ENCODE measurements around the gene PPP1R12C. TPM values are rescaled to one million over a fixed set of nuclear protein-coding genes. Genes with fewer than 3 reads are reported as not detected.

Gene PPP1R12C
- total and polyA plus RNA-seq, 10 of the 15 experiments (the other 5 are each of a cell fraction or from before 2014, with no cell fraction given), result 1.4 to 84.7 (median 20.5) TPM

DNA sequence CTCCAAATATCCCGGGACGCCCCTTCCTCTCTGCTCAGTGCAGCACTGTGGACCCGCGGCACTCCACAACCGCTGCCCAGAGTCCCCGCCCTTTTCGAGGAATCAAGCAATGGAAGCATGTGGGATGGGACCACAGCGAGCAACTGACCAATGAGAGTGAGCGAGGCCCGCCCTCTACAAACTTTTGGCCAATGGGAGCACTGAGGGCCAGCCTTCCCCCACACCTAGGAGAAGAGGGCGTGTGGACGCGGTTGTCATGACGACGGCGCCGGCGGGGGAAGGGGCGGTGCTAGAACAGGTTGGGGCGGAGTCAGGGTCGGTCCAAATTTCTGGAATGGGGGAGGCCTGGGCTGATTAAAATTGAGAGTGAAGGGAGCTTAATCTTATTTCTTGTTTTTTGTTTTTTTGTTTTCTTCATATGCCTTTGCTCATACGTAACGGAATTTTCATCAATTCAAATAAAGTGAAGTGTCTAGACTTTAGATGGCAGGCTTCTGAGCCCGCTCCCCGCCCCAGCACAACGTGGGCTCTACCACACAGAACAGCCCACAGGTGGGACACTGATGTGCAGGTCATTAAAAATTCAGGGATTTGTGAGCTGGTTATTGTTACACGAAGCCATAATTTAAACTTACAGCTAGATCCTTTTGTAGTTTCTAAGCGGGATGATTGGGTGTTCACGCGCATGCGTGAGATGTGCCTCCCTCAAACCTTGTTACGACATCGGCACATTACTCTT lies 49.3 kb upstream of the PPP1R12C start, which contains the start of gene DNAAF3 (continued):
- TF ChIP-seq, protein P1, sequence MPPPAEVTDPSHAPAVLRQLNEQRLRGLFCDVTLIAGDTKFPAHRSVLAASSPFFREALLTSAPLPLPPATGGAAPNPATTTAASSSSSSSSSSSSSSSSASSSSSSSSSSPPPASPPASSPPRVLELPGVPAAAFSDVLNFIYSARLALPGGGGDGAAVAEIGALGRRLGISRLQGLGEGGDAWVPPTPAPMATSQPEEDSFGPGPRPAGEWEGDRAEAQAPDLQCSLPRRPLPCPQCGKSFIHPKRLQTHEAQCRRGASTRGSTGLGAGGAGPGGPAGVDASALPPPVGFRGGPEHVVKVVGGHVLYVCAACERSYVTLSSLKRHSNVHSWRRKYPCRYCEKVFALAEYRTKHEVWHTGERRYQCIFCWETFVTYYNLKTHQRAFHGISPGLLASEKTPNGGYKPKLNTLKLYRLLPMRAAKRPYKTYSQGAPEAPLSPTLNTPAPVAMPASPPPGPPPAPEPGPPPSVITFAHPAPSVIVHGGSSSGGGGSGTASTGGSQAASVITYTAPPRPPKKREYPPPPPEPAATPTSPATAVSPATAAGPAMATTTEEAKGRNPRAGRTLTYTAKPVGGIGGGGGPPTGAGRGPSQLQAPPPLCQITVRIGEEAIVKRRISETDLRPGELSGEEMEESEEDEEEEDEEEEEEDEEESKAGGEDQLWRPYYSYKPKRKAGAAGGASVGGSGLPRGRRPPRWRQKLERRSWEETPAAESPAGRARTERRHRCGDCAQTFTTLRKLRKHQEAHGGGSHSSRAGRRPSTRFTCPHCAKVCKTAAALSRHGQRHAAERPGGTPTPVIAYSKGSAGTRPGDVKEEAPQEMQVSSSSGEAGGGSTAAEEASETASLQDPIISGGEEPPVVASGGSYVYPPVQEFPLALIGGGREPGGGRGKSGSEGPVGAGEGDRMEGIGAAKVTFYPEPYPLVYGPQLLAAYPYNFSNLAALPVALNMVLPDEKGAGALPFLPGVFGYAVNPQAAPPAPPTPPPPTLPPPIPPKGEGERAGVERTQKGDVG (CRISPR knock-in tag; IDR thresholded peaks at IDR 0.05), result no peak
- TF ChIP-seq, protein P2, sequence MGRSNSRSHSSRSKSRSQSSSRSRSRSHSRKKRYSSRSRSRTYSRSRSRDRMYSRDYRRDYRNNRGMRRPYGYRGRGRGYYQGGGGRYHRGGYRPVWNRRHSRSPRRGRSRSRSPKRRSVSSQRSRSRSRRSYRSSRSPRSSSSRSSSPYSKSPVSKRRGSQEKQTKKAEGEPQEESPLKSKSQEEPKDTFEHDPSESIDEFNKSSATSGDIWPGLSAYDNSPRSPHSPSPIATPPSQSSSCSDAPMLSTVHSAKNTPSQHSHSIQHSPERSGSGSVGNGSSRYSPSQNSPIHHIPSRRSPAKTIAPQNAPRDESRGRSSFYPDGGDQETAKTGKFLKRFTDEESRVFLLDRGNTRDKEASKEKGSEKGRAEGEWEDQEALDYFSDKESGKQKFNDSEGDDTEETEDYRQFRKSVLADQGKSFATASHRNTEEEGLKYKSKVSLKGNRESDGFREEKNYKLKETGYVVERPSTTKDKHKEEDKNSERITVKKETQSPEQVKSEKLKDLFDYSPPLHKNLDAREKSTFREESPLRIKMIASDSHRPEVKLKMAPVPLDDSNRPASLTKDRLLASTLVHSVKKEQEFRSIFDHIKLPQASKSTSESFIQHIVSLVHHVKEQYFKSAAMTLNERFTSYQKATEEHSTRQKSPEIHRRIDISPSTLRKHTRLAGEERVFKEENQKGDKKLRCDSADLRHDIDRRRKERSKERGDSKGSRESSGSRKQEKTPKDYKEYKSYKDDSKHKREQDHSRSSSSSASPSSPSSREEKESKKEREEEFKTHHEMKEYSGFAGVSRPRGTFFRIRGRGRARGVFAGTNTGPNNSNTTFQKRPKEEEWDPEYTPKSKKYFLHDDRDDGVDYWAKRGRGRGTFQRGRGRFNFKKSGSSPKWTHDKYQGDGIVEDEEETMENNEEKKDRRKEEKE (IDR thresholded peaks at IDR 0.05), result peak; percentile 80
- TF ChIP-seq NFYB (IDR thresholded peaks at IDR 0.05; ENCODE audit: insufficient read depth, low read depth, low read length), result peak; percentile 94
- no peak for TF ChIP-seq ZZZ3 (IDR thresholded peaks at IDR 0.05; ENCODE audit: control insufficient read depth, insufficient read length, low read depth)
- TF ChIP-seq FOXK2 (IDR thresholded peaks at IDR 0.05), result peak; percentile 92
- no peak for TF ChIP-seq TBL1XR1 (IDR thresholded peaks at IDR 0.05; ENCODE audit: low read depth, low read length)
- TF ChIP-seq SREBF1 (IDR thresholded peaks at IDR 0.05; ENCODE audit: low read length), result peak; percentile 74
- peak; percentile 31; the same call in 1 of the 2 replicates for TF ChIP-seq CHD2 (IDR thresholded peaks at IDR 0.05; ENCODE audit: borderline replicate concordance, low read depth, low read length)
- no peak for TF ChIP-seq RAD51 (IDR thresholded peaks at IDR 0.05)
- peak; percentile 97 for TF ChIP-seq KLF5 (IDR thresholded peaks at IDR 0.05; ENCODE audit: partially characterized antibody)
- TF ChIP-seq YBX1 (IDR thresholded peaks at IDR 0.05), result no peak
- no peak for TF ChIP-seq SIN3A (IDR thresholded peaks at IDR 0.05; ENCODE audit: low read depth, low read length)
- TF ChIP-seq PAX8 (IDR thresholded peaks at IDR 0.05), result no peak
- TF ChIP-seq SP1 (IDR thresholded peaks at IDR 0.05; ENCODE audit: low read depth, low read length), result peak; percentile 94
